Natural killer cell (primary cell): ENCODE measurements around the gene PKD2L1. TPM values are rescaled to one million over a fixed set of nuclear protein-coding genes. Genes with fewer than 3 reads are reported as not detected.

Source experiments
- ATAC-seq, 3 donors: fragments of 150-1000 bp in 2 of 3; fragments of 200-7000 bp in 1 of 3; cut with Tn5 transposase; 1 replicate in 1 of 3; 2 replicates in 2 of 3; pipeline ENCODE4 v1.10.0; 2021; ENCODE audit warnings: mild to moderate bottlenecking in 2 of 3, moderate library complexity in 2 of 3
- DNase-seq, 2 donors: peaks; one replicate each; pipeline versions ENCODE4 v3.0.0 to v3.0.0-alpha.2; 2013 to 2021; ENCODE audit warnings: mixed read lengths in 1 of 2
- H3K27ac ChIP-seq: one replicate; pipeline ENCODE4 v1.5.1; 2013; ENCODE audit warnings: mild to moderate bottlenecking, low read length
- H3K27me3 ChIP-seq: one replicate; pipeline ENCODE4 v1.6.1; 2013; ENCODE audit warnings: low read length; ENCODE audit not compliant: control insufficient read depth, insufficient read depth
- H3K36me3 ChIP-seq: one replicate; pipeline ENCODE4 v1.6.1; 2013; ENCODE audit warnings: low read length; ENCODE audit not compliant: control insufficient read depth, insufficient read depth
- H3K4me1 ChIP-seq: one replicate; pipeline ENCODE4 v1.6.1; 2013; ENCODE audit warnings: low read length; ENCODE audit not compliant: control insufficient read depth, insufficient read depth
- H3K4me3 ChIP-seq: one replicate; pipeline ENCODE4 v1.5.1; 2013; ENCODE audit warnings: low read length
- H3K9me3 ChIP-seq: one replicate; pipeline ENCODE4 v1.6.1; 2013; ENCODE audit warnings: low read length; ENCODE audit not compliant: control insufficient read depth, insufficient read depth
- H3K27ac Mint-ChIP-seq, 2 donors: one replicate each; pipeline ENCODE4 v1.8.0; 2022; ENCODE audit warnings: mild to moderate bottlenecking in 2 of 2, mixed read lengths in 2 of 2, moderate library complexity in 1 of 2
- H3K27me3 Mint-ChIP-seq, 2 donors: one replicate each; pipeline ENCODE4 v1.8.0; 2022; ENCODE audit warnings: low read depth in 2 of 2, mixed read lengths in 2 of 2
- H3K36me3 Mint-ChIP-seq: one replicate; pipeline ENCODE4 v1.8.0; 2022; ENCODE audit warnings: mixed read lengths
- H3K4me1 Mint-ChIP-seq, 2 donors: one replicate each; pipeline ENCODE4 v1.8.0; 2022; ENCODE audit warnings: mixed read lengths in 2 of 2
- H3K4me3 Mint-ChIP-seq: one replicate; pipeline ENCODE4 v1.8.0; 2022; ENCODE audit warnings: mild to moderate bottlenecking, moderate library complexity, mixed read lengths
- H3K9me3 Mint-ChIP-seq, 2 donors: one replicate each; pipeline ENCODE4 v1.8.0; 2022; ENCODE audit warnings: mixed read lengths in 2 of 2
- CTCF ChIP-seq: fragments of 200-600 bp; IDR thresholded peaks from one replicate; pipeline ENCODE4 v1.8.0; 2022; ENCODE audit warnings: antibody characterized with exemption
- WGBS: methylation state at CpG from one replicate; pipeline ENCODE4 v1.1.7; 2013; ENCODE audit warnings: missing lambda C conversion rate; ENCODE audit not compliant: insufficient coverage; 5-methylcytosine and 5-hydroxymethylcytosine counted together
- intact Hi-C: fragments of 100-400 bp; cut with micrococcal nuclease; formaldehyde crosslinking; loops from one replicate; pipeline ENCODE4 v1.14.2; 2022
- total RNA-seq, 4 donors: library from RNA; stranded (reverse); fragments of 120-200 nt in 1 of 4; gene quantifications; one replicate each; pipeline versions ENCODE4 v1.2.3 to v1.2.4, GENCODE V29; 2013 to 2022

Gene PKD2L1
- total RNA-seq, 3 donors from 2014 or later (not counting 1 experiment from before 2014, with no cell fraction given), result not detected

- peaks cover 5% of the 10 kb centered on the region for H3K36me3 Mint-ChIP-seq
- no peak overlapping the region for H3K27ac ChIP-seq
- peaks cover 19% of the 10 kb centered on the region for H3K36me3 ChIP-seq
- H3K27me3 ChIP-seq, result no peaks in the 10 kb centered on the region
- 96% methylated on average over 4 of the region's 4 CpGs for WGBS
- H3K4me1 Mint-ChIP-seq, result peaks cover 0 to 6% of the 10 kb centered on the region in 2 donors
- no peak overlapping the region for H3K27ac Mint-ChIP-seq
- no peaks in the 10 kb centered on the region for H3K9me3 Mint-ChIP-seq
- DNase-seq (no peak), ATAC-seq (no peak)
- intact Hi-C loops, result no loop called here
- no peak overlapping the region for H3K4me3 Mint-ChIP-seq
- no peaks in the 10 kb centered on the region for H3K4me1 ChIP-seq
- TF ChIP-seq CTCF, result no peak
- no peak overlapping the region for H3K4me3 ChIP-seq
- H3K9me3 ChIP-seq, result no peaks in the 10 kb centered on the region
- no peaks in the 10 kb centered on the region for H3K27me3 Mint-ChIP-seq
These were observed 27.2 kb upstream of the PKD2L1 start for GRCh38 chr10:100357059-100357858.

- H3K36me3 Mint-ChIP-seq, result peaks cover 5% of the 10 kb centered on the region
- no peak overlapping the region for H3K4me3 Mint-ChIP-seq
- ATAC-seq, result no peak
These were observed 26.3 kb upstream of the PKD2L1 start for GRCh38 chr10:100356067-100357017.

GRCh38 chr10:100355086-100355485 lies 25.1 kb upstream of the PKD2L1 start:
- no peaks in the 10 kb centered on the region for H3K9me3 Mint-ChIP-seq
- Histone ChIP-seq H3K27me3 (no peaks in the 10 kb centered on the region), H3K4me1 (no peaks in the 10 kb centered on the region), H3K27ac (no peak overlapping the region), H3K9me3 (no peaks in the 10 kb centered on the region), H3K4me3 (no peak overlapping the region), H3K36me3 (peaks cover 17% of the 10 kb centered on the region)
- no peak for TF ChIP-seq CTCF
- no peak overlapping the region for H3K4me3 Mint-ChIP-seq
- H3K36me3 Mint-ChIP-seq, result no peaks in the 10 kb centered on the region
- H3K27ac Mint-ChIP-seq, result no peak overlapping the region
- H3K27me3 Mint-ChIP-seq, result no peaks in the 10 kb centered on the region
- intact Hi-C loops, result no loop called here
- WGBS, result 97% methylated on average over 4 of the region's 4 CpGs
- ATAC-seq (no peak), DNase-seq (no peak)
- peaks cover 0 to 18% of the 10 kb centered on the region in 2 donors for H3K4me1 Mint-ChIP-seq

More at GRCh38 chr10:100356067-100357017, 26.3 kb upstream of the PKD2L1 start:
- intact Hi-C loops, result no loop called here
- TF ChIP-seq CTCF, result no peak
- Mint-ChIP-seq H3K27me3 (no peaks in the 10 kb centered on the region), H3K9me3 (no peaks in the 10 kb centered on the region), H3K4me1 (peaks cover 0 to 6% of the 10 kb centered on the region in 2 donors), H3K27ac (no peak overlapping the region)
- Histone ChIP-seq H3K27ac (no peak overlapping the region), H3K9me3 (no peaks in the 10 kb centered on the region), H3K4me3 (no peak overlapping the region), H3K36me3 (peaks cover 19% of the 10 kb centered on the region), H3K27me3 (no peaks in the 10 kb centered on the region), H3K4me1 (no peaks in the 10 kb centered on the region)
- DNase-seq, result no peak
- 98% methylated on average over 13 of the region's 14 CpGs for WGBS
